Measurements from ENCODE around the gene CHST15. TPM values are rescaled to one million over a fixed set of nuclear protein-coding genes. Genes with fewer than 3 reads are reported as not detected.
A peak's percentile ranks its signal among the peaks of the same experiment; 100 is the strongest.

The CHST15 gene
- total RNA-seq, 1 donor from 2014 or later: 1.5 TPM

DNA sequence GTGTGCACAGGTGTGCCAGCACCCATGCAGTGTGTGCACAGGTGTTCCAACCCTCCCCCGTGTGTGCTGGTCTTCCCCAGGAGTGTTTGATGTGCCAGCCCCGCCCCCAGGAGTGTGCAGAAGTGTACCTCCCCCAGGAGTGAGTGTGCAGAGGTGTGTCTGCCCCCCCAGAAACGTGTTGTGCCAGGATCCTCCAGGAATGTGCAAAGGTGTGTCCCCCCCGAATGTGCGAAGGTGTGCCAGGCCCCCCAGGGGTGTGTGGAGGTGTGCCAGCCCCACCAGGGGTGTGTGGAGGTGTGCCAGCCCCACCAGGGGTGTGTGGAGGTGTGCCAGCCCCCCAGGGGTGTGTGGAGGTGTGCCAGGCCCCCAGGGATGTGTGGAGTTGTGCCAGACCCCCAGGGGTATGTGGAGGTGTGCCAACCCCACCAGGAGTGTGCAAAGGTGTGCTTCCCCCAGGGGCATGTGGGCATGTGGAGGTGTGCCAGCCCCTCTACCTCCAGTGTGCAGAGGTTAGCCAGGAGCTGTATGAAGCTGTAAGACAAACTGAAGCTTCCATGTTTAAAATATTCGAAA lies 33.2 kb downstream of the CHST15 start:
- TF ChIP-seq CTCF (conservative IDR thresholded peaks at IDR 0.05): no peak
- no peak overlapping the region for H3K27ac Mint-ChIP-seq (ENCODE audit: unreplicated experiment)
- no peak for DNase-seq (ENCODE audit: low read depth, low spot score)
- H3K36me3 Mint-ChIP-seq (ENCODE audit: low read depth): no peaks in the 10 kb centered on the region
- peaks cover 9% of the 10 kb centered on the region for H3K4me1 Mint-ChIP-seq
- no peaks in the 10 kb centered on the region for H3K9me3 Mint-ChIP-seq
- H3K27me3 Mint-ChIP-seq (ENCODE audit: low read depth): peaks cover 4% of the 10 kb centered on the region
- H3K4me3 Mint-ChIP-seq: no peak overlapping the region

GRCh38 chr10:124059551-124059950 lies 33.8 kb downstream of the CHST15 start:
- H3K4me3 Mint-ChIP-seq: no peak overlapping the region

GRCh38 chr10:124058346-124059003 lies 34.9 kb downstream of the CHST15 start:
- Mint-ChIP-seq H3K4me3 (no peak overlapping the region), H3K36me3 (ENCODE audit: low read depth) (no peaks in the 10 kb centered on the region), H3K4me1 (peaks cover 13% of the 10 kb centered on the region), H3K27me3 (ENCODE audit: low read depth) (no peaks in the 10 kb centered on the region), H3K27ac (ENCODE audit: unreplicated experiment) (no peak overlapping the region), H3K9me3 (no peaks in the 10 kb centered on the region)
- TF ChIP-seq CTCF (conservative IDR thresholded peaks at IDR 0.05): no peak
- DNase-seq (ENCODE audit: low read depth, low spot score): no peak

More at GRCh38 chr10:124059551-124059950, 33.8 kb downstream of the CHST15 start:
- Mint-ChIP-seq H3K9me3 (no peaks in the 10 kb centered on the region), H3K4me1 (peaks cover 9% of the 10 kb centered on the region), H3K36me3 (ENCODE audit: low read depth) (no peaks in the 10 kb centered on the region), H3K27ac (ENCODE audit: unreplicated experiment) (no peak overlapping the region), H3K27me3 (ENCODE audit: low read depth) (peaks cover 3% of the 10 kb centered on the region)
- no peak for DNase-seq (ENCODE audit: low read depth, low spot score)
- TF ChIP-seq CTCF (conservative IDR thresholded peaks at IDR 0.05): no peak

- peak overlapping the region; percentile 95 for H3K27ac Mint-ChIP-seq (ENCODE audit: unreplicated experiment)
- H3K4me1 Mint-ChIP-seq: peaks cover 13% of the 10 kb centered on the region
- DNase-seq (ENCODE audit: low read depth, low spot score): no peak
- H3K27me3 Mint-ChIP-seq (ENCODE audit: low read depth): no peaks in the 10 kb centered on the region
- no peak overlapping the region for H3K4me3 Mint-ChIP-seq
- TF ChIP-seq CTCF (conservative IDR thresholded peaks at IDR 0.05): no peak
- no peaks in the 10 kb centered on the region for H3K9me3 Mint-ChIP-seq
- no peaks in the 10 kb centered on the region for H3K36me3 Mint-ChIP-seq (ENCODE audit: low read depth)
These were observed 35.8 kb downstream of the CHST15 start for GRCh38 chr10:124057601-124058000.

DNA sequence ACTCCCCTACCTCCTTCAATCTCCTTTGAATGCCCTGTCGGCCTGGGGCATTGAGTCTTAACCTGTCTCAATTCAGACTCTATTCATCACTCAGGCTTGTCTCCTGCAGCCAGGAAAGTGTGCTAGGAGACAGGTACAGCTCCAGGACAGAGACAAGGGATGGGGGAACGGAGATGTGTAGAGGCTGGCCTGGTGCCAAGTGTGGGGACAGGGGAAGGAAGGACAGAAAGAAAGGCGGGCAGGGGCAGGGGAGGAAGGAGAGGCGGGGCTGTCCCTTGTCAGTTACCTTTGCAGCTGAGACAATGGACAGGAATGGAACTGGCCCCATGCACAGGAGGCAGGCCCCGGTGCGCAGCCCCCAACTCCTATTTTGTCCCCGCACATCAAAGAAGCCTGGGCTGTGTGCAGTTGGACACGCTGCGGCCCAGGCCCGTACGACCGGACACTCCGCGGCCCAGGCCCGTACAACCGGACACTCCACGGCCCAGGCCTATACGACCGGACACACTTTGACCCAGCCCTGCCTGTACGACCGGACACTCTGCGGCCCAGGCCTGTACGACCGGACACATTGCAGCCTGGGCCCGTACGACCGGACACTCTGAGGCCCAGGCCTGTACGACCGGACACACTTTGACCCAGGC lies 36.9 kb downstream of the CHST15 start:
- Mint-ChIP-seq H3K27ac (ENCODE audit: unreplicated experiment) (no peak overlapping the region), H3K36me3 (ENCODE audit: low read depth) (no peaks in the 10 kb centered on the region), H3K4me1 (peaks cover 13% of the 10 kb centered on the region), H3K27me3 (ENCODE audit: low read depth) (no peaks in the 10 kb centered on the region), H3K4me3 (no peak overlapping the region), H3K9me3 (no peaks in the 10 kb centered on the region)
- TF ChIP-seq CTCF (conservative IDR thresholded peaks at IDR 0.05): no peak
- no peak for DNase-seq (ENCODE audit: low read depth, low spot score)
